Left lobe of liver (tissue), 2 donors: ENCODE measurements around the gene SAMSN1. TPM values are rescaled to one million over a fixed set of nuclear protein-coding genes. Genes with fewer than 3 reads are reported as not detected.

Source experiments
- ATAC-seq: fragments of 200-7000 bp; cut with Tn5 transposase; one replicate; pipeline ENCODE4 v1.9.1; 2020; ENCODE audit warnings: mild to moderate bottlenecking, moderate library complexity
- DNase-seq: peaks from one replicate; pipeline ENCODE4 v3.0.0-alpha.2; 2020; ENCODE audit warnings: low spot score
- total RNA-seq: library from RNA; stranded (reverse); gene quantifications from one replicate; pipeline ENCODE4 v1.2.1, GENCODE V29; 2021
- donor health status: DM: no; HTN: no; CAD: no; lungs with moderate emphysema.
- donor health status: DM: no; HTN: yes; CAD: no.

The SAMSN1 gene
- total RNA-seq, 1 donor from 2014 or later: 1.6 TPM

DNA sequence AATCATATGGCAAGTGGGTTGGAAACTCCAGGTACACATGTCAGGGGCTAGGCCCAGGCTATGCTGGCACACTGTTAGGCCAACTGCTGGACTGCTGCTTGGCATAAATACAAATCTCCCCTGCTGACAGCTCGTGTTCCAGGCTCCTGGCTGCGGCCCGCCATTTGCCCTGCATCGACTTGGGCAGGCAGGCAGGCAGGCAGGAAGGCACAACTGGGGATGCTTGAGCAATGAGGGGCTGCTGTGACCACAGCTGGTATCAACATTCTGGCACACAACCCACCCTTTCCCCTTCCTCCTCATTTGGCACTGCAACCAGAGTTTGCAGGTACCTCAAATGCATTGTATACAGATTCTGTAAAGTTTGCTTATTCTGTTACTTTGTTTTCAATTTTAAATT lies 53.2 kb downstream of the SAMSN1 start:
- no peak for DNase-seq
- ATAC-seq: no peak

- DNase-seq (no peak), ATAC-seq (no peak)
These were observed 54.8 kb downstream of the SAMSN1 start for GRCh38 chr21:14491269-14491681.

- DNase-seq (no peak), ATAC-seq (no peak)
These were observed 57.4 kb downstream of the SAMSN1 start for GRCh38 chr21:14488672-14489204.

DNA sequence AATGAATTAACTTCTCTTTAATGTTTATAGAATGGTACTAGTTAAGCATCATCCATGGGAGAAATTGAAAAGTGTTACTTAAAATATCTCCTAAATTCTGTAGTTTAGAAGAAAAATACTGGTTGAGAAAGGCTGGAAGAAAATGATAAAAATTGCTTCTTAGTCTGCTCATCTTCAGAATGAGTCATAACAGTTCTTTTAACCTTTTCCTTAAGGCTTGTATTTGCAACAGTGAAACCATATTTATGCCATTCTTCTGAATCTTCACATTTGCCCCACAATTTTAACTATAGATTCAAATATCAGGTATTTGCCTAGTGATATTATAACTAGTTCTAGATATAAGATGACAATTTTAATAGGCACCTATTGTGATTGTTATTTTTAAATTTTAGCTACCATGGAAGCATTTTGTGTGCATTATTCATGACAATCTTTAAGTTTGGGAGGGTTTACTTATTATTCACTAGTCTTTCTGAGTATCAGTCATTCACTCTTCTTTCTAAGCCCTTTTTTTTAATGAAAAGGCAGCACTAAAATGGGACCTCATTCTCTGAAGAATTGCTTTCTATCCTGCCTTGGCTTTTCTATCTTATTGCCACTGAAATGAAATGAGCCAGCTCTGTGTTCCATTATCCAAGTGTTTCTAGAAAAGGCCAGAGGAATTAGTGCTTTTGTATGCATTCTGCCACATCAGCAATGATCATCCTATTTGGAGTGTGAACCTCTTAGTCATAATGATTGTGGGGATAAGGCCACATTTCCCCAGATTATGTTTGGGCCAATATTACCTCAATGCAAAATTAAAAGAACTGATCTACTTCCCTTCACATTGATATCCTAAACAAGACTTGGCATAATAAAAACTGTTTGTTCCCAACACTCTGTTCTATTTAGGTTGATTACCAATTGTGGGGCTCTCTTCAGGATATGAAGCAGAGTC lies 58.4 kb downstream of the SAMSN1 start:
- ATAC-seq (no peak), DNase-seq (no peak)

- DNase-seq (no peak), ATAC-seq (no peak)
These were observed 59.2 kb downstream of the SAMSN1 start for GRCh38 chr21:14486869-14487268.

DNA sequence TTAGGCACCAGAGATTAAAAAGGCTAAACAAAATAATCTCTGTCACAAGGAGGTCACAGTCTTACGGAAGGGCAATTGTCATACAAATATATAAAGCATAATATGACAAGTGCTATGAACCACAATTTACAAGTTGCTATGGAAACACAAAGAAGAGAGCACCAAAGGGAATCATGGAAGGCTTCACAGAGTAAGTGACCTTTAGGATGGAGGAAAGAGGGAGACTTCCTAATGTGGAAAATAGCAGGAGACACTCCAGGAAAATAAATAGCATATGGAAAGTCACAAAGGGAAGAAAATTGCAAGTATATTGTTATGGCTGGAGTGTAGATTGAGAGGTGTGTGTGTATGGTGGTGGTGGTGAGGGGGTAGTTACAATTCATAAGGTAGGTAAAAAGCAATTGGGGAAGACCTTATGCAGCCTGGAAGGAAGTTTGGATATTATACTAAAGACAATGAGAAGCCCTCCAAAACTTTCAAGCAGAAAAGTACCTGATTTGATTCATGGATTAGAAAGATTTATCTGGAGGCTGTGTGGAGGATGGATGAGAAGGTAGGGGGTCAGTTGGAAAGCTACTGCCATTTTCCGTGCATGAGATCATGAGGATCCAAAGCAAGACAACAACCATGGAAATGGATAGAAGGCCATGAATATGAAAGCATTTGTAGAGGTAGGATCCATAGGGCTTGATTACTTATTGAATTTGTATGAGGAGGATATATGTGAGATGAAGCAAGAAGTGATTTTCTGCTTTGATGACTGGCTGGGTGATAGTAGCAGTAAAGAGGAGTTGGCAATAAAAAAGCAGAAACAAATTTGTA lies 61.7 kb downstream of the SAMSN1 start:
- ATAC-seq (no peak), DNase-seq (no peak)

GRCh38 chr21:14483296-14483695 lies 62.8 kb downstream of the SAMSN1 start:
- DNase-seq: no peak
- ATAC-seq: no peak

DNA sequence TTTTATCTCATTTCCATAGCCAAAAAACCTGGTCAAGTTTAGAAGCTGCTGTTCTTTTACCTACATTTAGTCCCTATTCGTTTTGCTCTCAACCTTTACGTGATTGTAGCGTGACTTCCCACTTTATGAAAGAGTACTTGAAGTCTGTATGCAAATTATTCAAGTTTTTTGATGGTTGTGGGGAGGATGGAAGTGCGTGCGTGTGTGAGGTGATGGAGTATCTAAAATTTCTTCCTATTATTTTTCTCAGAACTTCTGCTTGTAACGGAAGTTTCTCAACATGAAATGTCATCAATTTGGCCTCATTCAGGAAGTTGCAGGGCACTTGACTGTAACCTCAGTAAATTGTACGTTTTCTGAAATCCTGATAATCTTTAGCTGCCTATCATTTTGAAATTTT lies 64.0 kb downstream of the SAMSN1 start:
- ATAC-seq (no peak), DNase-seq (no peak)

GRCh38 chr21:14480411-14481031 lies 65.6 kb downstream of the SAMSN1 start:
- DNase-seq: no peak

DNA sequence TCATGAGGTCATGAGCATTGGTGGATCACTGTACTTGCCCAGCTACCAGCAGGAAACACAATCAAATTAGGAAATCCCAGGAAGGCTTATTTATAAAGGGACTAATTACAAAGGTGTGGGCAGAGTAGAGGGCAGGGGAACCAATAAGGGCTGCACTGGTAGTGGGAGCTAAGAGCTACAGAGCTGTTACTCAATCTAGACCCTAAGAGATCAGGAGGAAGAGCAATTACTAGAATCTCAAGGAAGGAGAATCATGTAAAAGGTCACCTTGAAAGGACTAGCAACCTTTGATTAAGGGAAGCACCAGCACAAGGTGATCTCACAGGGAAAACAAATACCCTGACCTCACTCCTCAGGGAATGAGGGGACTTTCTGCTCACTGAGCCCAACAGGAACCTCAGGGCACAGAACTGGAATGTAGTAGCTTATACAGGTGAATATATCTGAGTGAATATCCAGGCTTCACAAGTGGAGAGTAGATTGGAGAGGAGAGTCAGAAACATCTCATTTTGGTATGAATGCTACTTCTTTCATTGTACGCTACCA lies 66.8 kb downstream of the SAMSN1 start:
- ATAC-seq (no peak), DNase-seq (no peak)

More at GRCh38 chr21:14480411-14481031, 65.6 kb downstream of the SAMSN1 start:
- ATAC-seq: no peak

- ATAC-seq (no peak), DNase-seq (no peak)
These were observed 68.3 kb downstream of the SAMSN1 start for GRCh38 chr21:14477841-14478240.

DNA sequence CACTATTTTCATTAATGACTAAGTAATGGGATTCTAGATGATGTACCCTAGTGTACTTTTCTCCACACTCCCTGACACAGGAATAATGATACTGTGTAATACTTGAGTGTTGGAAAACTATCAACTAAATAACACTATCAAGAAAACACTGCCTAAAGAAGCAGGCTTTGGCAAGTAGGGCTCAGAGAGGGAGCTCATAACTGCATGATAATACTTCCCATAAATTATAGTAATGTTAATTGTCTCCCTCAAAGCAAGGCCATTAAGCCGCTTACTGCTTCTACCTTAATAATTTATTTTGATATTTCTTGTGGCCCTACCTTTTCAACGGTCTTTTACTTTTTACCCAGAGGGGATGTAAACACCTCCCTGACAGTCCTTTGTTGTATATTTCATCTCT lies 69.0 kb downstream of the SAMSN1 start:
- ATAC-seq (no peak), DNase-seq (no peak)

GRCh38 chr21:14474995-14475394 lies 71.1 kb downstream of the SAMSN1 start:
- DNase-seq (no peak), ATAC-seq (no peak)

- DNase-seq: no peak
- no peak for ATAC-seq
These were observed 76.5 kb downstream of the SAMSN1 start for GRCh38 chr21:14469641-14470040.

DNA sequence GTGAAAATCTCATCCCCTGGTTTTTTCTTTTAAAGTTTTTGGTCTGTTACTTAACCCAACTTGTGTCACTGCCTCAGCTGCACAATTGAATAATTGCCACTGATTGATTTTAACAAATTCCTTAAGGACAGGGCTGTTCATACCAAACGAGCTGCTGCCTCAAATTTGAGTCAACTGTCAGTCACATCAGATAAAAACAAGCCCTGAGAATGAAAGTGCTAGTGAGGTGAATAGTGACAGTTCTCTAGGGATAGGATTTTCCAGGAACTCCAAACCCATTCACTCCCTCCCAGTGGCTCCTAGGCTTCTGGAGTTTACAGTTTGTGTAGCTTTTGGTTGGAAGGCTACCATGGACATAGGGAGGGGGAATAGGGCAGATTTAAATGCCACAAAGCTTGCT lies 79.4 kb downstream of the SAMSN1 start:
- ATAC-seq (no peak), DNase-seq (no peak)

DNA sequence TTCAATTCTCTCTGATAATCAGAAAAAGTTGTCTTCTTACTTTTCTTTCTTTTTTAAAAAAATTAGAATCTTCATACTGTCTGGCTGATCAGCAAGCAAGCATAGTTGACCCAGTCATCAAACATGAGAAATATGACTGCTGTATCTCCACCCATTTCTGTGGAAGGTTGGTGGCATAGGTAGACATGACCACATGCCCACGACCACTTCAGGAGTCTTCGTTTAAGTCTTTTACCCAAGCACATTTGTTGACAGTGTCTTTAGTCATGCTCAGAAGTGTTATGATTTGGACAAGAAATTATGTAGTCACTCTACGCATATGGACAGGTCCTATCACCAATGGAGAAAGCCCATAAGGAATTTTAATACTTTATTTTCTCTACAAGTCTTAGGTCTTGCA lies 88.4 kb downstream of the SAMSN1 start:
- no peak for DNase-seq

DNA sequence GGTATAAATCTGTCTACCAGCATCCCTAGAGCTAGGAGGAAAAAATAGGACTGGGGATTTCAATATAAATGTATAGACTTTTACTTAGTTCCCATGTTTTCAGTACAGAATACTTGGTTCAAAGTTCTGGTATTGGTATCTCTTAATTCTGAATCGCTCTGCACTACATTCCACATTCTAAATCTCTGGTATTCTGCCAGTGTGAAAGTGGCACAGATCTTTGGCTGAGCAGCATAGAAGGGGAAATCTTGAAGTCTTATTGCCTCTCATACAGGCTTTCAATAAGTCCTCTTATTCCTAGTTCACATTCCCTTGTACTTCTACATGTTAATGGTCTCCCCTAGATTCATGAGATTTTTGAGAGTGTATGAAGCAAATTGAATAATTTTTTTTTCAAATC lies 89.2 kb downstream of the SAMSN1 start:
- DNase-seq (no peak), ATAC-seq (no peak)

More for the DNA sequence above, 88.4 kb downstream of the SAMSN1 start:
- no peak for ATAC-seq

DNA sequence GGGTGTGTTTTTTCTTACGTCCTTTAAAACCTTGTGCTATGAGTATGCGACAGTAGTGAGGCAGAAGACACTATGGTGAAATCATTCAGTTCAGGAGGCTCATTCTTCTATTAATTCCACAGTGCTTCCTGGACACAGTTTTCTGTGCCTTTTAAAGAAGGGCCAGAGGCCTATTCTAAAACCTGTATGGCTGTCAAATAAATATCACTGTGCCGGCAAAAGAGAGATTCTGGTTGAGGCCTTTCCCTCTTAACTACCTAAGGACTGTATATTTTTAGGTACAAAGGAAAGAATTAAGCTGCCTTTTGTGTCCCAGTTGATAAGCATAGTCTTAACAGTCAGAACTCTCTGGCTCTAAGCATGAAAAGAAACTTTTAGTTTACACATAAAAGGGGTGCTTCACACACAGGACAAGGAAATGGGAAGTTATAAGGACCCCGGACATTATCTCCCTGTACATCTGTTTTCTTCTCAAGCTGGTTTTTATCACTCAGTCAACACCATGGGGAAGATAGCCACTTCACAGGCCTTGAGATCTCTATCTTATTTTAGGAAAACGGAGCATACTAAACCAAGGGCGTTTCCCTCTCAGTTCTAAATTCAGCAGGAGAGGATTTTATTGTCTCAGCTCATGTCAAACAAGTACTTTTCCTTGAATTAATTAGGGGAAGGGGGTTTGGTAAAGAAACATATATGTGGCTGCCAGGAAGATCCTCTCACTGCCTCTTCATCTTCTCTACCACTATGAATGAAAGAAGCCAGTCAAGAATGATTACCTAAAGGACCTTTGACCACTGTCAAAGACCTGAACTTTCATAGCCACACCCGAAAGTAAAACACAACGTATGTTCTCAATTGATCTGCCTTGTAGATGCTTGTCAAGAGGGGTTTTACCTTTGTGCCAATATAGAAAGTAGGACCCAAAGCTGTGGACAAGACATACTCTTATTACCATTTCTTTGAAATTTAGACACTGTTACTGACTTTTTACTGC lies 91.8 kb downstream of the SAMSN1 start:
- no peak for ATAC-seq
- no peak for DNase-seq

GRCh38 chr21:14453339-14454015 lies 92.6 kb downstream of the SAMSN1 start:
- no peak for DNase-seq
- no peak for ATAC-seq
